HG03039 (cell line): ENCODE results near the gene BID.
"Not testable (repeated sequence)": the region's sequence is repeated elsewhere in the genome, so short reads cannot be mapped to it uniquely, and the experiment has no call there.

ENCODE experiments used
- ATAC-seq: cut with Tn5 transposase; IDR thresholded peaks from one replicate; pipeline ENCODE4 v1.9.1; 2021; ENCODE audit warnings: mild to moderate bottlenecking, moderate library complexity; ENCODE audit not compliant: unreplicated experiment

BID gene

DNA sequence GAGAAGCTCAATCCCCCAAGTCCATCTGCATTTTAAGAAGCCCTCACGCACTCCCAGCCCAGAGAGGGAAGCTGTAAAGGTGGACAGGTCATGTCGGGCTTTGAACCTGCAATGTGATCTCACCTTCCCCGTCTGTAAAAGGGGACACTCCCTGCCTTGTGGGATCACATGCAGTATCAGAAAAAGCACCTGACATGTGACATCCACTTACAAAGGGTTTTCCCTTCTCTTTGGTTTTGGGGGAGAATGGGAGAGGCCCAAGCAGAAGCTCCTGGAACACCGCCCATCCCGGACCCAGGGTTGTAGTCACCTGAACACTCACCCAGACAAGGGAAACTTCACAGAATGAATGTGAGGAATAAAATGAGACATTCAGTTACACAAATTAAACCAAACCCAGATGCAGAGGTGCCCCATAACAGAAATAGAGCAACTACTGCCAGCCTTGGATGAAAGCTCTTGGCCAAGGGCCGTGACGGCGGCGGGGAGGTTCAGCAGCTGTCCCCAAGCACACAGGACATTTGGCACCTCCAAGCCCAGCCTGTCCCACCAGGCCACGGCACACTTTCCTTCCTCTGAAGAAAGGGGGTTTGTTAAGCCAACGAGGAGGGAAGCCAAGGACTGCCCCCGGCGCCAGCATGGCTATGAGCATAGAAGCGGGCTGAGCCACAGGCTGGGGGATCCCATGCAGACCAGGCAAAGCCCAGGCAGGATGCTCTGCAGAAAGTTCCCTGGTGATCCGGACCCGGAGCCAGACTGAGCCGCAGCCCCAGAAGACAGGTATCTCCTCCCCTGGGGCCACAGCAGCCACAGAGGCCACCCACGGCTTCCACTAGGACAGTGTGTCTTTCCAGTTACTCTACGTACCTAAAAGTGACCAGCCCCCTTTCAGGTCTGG is 3.8 kb downstream of the BID start:
- no peak for ATAC-seq

DNA sequence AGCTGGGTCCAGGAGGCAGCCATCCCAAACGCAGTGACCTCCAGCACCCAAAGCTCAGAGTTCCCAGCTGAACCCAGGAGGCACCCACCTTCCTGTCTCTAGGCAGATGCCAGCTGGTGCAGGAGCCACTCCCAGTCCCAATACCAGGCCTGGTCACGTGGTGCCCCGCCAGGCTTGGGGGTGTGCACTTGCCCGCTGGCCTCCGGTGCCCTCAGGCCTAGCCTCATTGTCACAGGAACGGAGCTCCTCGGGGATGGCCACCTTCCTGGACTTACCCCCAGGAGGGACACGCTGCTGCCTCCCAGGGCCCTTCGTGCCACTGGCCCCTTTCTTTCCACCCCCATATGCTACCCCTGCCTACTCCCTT is 4.6 kb downstream of the BID start:
- no peak for ATAC-seq

DNA sequence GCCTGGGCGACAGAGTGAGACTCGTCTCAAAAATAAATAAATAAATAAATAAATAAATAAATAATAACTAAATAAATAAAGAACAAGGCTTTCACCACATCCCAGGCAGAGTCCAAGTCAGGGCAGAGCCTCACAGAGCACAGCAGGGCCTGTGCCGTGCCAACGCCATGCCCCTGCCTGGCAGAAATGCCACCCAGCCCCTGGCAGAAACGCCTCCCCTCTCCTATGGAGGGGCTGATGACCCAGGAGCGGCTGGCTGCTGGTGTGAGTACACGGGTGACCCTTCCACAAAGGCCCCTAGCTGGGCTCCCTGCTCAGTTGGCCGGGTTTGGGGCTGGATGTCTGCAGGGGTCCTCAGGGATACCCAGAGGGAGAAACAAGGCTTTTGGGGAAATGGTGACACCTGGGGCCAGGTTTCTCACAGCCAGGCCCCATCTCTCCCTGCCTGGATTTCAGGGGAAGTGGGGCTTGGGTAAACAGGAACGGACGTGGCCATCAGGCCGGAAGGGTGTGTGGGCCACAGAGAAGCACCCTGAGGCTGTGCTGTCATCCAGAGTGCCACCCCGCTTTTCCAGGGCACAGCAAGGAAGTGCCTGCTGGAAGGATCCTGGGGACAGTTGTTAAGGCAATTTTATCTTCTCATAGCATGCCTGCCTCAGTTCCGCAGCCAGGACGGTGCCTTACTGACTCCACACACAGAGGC is 5.1 kb downstream of the BID start:
- ATAC-seq = no peak

DNA sequence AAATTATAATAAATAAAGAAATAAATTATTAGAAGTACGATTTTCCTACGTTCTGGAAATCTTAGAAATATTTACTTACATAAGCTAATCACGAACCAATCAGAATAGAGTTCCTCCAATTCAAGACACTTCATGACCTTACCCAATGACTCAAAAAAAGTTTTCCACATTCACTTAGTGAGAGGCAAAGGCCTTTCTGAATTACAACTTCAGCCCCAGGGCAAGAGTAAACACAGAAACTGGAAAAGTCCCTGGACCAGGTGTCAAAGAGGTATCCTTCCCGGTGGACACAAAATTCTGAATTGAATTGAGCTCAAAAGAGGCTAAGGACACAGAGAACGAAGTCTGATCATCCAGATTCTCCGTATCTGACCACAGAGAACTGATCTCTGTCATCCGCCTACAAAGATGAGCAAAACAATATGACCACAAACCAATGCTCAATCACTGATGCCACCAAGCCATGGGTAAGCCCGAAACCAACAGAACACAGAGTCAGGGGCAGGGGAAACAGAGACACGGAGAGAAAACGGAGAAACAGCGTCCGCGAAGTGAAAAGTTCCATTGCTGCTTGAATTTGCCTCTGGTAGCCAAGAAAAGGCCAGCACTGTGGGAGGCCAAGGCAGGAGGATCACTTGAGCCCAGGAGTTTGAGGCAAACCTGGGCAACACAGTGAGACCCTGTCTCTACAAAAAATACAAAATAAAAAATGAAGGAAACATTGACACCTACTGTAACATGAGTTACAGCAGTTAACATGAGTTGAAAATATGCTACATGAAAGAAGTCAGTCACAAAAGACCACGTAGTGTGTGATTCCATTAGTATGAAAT is 6.8 kb downstream of the BID start:
- ATAC-seq = peak; percentile 70

DNA sequence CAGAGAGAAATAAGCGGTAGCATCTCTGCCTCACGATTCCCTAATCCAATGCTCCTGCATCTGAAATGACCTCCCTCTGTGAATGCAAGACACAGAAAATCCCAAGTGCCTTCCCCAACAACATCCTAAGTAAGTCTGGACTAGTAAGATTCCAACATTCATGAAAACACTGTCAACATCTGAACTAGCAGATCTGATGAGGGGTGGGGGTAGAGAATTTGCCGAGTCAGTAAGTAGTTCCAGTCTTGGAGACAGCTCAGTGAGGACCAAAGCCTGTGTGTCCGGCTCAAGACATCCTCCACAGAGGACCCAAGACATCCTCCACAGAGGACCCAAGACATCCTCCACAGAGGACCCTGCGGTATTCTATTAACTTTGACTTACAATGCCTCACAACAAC is 9.4 kb downstream of the BID start:
- not testable (repeated sequence) for ATAC-seq

DNA sequence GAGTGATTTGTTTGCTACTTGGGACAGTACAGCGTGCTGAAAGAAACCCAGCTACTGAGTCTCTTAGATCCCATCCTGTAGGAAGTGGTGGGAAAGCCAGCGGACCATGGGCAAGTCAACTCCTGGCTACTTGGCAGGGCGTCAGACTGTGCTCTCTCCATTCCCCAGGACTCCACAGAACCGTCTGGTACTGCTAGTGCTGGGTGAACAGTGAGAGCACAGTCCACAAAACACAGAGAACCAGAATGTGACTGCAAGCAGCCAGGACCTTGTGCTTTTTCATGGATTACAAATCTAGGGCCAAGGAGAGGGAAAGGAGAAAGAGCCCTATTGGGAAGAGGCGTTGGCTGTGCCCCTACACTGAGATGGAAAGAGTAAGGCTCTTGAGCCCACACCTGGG is 10.2 kb downstream of the BID start:
- no peak for ATAC-seq

DNA sequence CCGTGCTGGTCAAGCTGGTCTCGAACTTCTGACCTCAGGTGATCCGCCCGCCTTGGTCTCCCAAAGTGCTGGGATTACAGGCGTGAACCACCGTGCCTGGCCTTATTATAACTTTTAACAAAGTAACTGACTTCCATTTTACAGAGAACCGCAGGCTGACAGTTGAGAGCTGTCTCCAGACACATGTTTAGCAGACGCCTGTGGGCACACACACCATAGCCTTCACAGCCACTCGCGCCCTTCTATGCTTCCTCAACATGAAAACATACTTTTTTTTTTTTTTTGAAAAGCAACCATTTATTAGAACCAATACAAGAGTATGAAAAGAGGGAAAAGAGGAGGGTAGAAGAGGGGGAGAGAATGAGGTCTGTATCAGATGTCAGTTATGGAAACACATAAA is 10.8 kb downstream of the BID start:
- not testable (repeated sequence) for ATAC-seq

DNA sequence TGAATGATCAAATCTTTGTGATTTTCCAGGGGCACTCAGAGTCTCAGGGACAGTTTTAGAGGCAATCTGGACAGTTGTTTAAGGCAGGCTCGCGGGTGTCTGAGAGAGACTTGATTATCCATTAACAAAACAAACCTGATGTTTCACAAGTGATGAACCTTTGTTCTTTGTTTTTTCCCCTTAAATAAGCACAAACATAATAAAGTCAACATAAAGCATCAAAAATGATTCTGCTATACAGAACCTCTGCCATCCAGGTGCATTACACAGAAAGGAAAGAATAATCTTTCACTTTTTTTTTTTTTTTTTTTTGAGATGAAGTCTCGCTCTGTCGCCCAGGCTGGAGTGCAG is 13.2 kb downstream of the BID start:
- ATAC-seq = no peak

DNA sequence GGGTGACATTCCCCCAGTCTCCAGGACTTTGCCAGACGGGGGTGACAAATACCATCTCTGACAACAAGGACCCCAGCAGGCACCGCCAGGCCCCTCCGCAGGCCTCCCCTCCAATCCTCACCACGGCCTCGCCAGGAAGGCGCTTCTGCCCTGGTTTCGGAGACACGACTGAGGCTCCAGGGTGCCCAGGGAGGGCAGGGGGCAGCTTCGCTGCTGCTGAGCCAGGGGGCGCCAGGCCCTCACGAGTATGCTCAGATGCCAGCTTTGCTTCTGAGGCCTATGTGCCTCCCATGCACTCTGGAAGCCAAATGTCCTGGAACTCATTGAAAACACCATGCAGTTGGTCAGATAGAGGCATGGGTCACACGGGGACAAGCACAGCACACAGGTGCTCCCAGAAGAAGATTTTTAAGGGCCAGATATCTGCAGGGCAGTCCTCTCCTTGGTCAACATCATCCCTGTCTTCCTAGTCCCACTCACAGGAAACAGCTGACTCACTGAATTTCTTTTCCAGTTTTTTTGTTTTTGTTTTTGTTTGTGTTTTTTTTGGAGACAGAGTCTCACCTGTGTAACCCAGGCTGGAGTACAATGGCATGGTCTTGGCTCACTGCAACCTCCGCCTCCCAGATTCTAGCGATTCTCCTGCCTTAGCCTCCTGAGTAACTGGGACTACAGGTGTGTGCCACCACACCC is 19.9 kb downstream of the BID start:
- ATAC-seq = no peak

DNA sequence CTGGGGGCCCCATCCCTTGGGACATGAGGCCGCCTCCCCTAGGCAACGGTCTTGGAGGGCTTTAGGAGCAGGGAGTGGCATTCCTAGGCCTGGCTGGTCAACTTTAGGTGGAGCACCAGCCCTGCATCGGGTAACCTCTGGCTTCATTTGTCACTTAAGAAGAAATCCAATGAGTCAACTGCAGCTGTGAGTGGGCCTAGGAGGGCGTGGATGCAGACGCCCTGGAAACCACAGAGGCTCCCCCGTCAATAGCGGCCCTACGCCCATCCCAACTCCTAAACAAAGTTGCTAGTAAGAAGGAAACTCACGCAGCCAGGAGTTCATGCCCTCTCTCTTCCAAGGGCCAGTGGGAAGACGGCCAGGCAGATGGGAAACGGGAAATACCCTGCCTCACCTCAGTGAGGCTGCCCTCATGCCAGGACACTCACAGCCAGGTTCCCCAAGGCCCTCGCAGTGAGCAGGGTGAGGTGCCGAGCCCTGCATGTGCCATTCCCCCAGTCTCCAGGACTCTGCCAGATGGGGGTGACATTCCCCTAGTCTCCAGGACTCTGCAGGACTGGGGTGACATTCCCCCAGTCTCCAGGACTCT is 20.8 kb downstream of the BID start:
- ATAC-seq = no peak

DNA sequence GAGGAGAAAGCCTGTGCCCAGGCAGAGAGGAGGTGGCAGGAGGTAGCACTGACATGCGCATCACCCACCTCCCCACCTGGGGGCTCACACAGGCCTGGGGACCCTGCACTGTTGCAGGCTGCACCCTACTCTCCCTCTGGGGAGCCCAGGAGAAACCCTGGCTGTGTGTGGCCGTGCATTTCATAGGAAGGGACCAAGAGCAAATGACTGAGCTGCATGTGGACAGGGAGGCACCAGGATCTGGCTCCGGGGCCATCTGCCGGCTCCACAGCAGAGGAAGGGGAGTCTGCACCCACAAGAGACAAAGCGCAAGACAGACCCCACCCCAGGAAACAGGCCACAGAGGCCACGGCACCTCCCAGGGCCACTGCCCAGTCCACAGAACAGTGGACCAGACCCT is 22.7 kb downstream of the BID start:
- ATAC-seq = no peak

DNA sequence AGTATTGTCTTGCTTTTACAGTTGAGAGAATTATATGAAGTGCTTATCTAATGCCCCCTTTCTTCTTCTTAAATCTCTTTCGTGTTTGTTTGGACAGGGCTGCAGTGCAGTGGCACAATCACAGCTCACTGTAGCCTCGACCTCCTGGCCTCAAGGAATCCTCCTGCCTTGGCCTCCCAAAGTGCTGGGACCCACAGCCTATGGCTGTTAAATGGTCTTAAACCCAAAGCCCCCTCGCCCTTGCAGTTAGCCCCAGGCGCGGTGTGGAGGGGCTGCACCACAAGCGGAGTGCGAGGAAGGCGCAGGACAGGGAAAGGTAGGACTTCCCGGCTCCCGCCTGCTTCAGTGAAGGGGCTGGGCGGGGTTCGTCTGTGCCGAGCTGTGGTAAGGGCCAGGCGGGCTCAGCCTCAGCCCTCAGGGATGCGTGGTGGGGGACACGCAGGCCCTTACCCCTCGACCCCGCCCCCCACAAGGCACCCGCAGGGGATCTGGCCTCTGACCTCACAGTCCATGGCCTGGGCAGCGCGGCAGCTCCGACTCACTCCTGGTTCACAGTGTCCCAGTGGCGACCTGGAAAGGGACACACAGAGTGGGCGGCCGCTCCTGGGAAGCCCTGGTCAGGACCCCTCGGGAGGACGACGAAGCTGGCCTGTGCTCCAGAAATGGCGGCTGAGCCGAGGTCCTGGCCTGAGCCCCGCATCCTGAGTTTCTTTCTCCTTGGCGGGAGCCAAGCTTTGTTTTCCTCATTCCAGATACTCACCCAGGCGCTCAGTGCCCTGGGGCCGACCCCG is 24.5 kb downstream of the BID start:
- ATAC-seq = no peak

DNA sequence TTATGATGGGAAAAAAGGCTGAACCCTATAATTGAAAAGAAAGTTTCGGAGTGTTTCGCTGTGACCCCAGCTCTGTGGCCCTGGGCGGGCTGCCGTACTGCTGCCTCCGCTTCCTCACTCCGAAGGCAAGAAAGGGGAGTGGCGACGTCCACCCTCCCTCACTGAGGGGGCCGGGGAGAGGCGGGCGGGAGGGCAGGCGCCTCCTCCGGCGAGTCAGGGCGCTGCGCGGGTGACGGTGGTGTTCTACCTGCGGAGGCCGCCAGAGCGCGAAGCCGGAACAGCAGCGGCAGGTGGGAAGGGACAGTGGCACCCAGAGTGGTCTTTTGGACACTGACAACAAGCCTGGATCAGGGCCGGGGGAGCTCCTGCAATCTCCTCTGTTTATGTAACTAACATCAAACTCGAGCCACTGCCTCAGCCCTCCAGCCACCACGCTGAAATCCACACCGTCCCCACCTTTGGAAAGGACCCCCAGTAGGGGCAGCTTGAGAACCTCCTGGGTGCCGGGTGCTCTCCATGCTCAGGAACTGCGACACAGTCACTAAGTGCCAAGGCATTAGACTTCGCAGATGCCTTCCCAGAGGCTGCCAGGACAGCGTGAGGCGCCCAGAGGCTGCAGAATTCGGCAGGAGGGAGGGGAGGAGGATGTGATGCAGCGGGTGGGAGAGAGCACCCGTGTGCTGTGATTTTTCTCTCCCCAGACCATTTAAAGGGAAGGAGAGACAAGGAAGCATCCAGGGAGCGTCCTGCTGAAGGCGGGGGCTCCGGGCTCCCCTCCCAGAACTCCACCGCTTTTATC is 25.5 kb downstream of the BID start:
- no peak for ATAC-seq

DNA sequence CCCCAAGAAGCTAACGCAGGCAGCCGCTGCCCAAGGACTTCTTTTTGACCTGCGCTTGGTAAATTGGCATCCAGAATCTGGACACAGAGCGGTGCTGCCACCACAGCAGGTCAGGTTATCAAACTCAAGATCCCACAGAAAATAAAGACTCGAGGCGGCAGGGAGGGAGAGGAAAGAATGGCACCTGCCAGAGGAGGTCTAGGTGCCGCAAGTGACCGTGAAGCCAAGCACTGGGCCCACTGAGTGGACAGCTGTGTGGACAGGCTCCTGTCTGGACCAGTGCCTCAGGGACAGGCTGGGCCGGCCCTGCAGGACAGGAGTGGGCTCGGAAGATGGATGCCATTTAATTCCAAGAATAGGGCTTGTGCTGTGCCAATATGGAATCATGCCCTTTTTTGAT is 27.4 kb downstream of the BID start:
- ATAC-seq = no peak

DNA sequence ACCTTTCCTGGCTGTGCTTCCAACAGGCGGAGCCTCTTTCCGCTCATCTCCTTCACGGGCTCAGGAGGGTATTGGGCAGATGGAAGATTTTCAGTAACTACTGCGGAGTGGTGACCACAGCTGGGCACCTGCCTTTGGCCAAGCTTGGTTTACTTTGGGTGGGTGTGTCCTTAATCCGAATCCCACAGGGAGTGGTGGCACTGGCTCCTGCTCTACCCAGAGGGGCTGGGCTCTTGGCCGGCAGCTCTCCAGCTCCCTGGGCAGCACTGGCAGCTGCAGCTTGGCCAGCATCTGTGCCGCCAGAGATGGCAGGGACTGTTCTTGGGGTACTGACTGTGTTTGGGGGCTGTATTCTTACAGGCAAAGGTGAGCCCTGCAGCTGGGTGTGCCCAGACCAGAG is 29.8 kb downstream of the BID start:
- no peak for ATAC-seq

DNA sequence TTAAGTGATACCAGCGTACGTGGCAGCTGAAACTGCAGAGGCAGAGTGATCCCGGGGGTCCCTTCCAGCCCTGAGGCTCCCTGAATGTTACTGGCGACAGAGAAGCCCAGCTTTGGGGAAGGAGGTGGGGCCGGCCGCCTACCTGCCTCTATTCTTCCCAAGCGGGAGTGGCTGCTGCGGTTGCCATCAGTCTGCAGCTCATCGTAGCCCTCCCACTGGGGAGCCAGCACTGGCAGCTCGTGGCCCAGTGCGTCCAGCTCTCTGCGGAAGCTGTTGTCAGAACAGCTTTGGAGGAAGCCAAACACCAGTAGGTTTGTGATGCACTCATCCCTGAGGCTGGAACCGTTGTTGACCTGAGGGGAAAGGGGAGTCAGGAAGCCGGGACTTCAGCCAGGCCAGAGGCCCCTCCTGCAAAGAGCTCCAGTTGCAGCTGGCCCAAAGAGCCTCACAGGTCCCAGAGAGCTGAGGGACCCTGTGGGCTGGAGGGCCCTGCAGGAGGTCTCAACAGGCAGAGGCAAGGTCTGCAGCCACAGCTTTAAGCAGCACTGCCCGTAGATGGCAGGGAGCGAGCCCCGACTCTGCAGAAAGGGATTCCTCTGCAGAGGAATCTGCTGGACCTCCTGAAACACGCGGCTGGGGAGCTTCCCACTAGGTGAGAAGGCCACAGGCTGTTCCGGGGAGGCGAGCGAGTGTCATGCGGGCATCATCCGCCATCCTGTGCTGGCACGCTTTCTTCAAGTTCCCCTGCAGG is 30.4 kb downstream of the BID start:
- ATAC-seq = no peak

DNA sequence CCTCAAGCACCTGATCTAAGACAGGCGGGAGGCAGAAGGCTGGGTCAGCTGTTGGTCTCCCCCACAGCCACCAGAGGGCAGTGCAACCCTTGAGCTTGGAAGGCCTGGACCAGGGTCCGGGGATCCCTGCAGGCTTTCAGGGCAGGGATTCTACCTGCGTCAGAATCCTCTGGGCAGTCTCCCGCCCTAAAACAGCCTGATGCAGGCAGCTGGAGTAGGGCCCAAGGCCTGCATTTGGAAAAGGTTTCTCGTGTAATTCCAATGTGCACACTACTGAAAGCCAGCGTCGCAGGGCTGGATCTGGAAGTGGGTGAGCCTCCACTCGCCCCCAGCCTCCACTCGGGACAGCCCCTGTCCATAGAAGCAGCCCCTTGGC is 31.8 kb downstream of the BID start:
- ATAC-seq = no peak

DNA sequence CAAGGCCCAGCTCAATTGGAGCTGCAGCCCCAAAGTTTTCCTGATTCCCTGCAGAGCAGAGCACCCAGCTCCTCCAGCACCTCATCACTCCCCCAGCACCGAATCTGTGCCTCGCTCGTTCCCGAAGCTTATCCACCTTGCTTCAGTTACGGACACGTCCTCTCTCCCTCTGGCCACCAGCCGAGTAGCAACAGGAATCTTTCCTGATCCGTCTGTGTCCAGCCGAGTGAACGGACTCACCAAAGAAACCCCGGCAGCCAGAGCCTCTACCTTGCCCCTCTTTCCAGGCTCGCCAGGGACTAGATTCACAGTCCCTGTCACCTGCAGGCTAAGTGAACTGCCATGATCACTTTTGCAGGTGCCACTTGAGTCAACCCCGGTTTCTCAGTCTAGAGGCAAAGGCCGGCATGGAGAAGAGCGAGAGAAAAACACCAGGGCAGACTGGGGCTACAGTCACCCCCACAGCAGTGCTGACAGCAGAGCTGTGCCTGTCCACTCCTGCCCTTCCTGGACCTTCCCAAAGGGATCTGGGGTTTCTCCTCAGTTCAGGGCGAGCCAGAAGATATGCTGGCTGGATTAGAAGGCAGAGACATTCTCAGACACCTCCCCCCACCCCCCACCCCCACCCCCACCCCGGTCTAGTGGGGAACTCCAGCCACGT is 32.3 kb downstream of the BID start:
- no peak for ATAC-seq
